ENCODE results near the gene TBCD.

Gene TBCD

DNA sequence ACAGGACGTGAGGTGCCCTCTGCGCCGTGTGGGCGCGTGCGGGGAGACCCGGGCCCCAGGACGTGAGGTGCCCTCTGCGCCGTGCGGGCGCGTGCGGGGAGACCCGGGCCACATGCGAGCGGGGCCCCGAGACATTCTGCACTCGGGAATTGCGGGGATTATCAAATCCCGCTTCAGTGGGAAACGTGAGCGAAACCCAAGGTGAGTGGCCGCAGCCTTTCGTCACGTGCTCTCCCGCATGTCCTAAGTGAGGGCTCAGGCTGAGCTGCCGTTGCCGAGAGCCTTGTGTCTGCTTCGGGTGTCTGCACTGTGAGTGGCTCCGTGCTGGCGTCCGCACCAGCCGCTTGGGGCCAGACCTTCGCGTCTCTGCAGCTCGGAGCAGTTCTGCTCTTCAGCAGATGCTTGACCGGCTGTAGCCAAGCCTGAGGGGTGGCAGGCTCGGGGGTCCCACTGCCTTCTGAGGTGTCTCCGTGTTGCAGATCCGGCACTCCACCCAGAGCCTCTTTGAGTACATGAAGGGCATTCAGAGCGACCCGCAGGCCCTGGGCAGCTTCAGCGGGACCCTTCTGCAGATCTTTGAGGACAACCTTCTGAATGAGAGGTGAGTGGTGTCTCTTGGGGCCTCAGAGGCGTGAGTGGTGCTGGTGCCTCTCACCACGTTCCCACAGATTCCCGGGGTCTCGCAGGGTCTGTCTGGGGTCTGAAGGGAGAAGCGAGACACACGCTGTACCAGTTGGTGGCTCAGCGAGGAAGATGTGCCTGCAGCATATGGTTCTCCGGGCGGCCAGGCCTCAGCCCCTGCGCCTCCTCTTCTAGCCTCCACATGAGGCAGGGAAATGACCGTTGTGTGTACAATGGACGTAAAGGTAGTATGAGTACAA lies 178.4 kb downstream of the TBCD start:
- Histone ChIP-seq H3K36me3 (peaks cover 93 to 100% (median 99%) of the 10 kb centered on the region in 11 experiments), H4K20me1 (peaks cover 0 to 86% (median 9%) of the 10 kb centered on the region in 11 experiments; a peak in 9 of 22 replicates), H3K4me1 (peaks cover 0 to 23% (median 14%) of the 10 kb centered on the region in 10 experiments; a peak in 14 of 20 replicates), H3K4me3 (no peak overlapping the region), H3K4me2 (no peak overlapping the region), H3K9me3 (replicated peaks in 1 of 11) (no peaks in the 10 kb centered on the region), H3K27ac (no peak overlapping the region), H3K27me3 (no peaks in the 10 kb centered on the region), H3K9ac (no peak overlapping the region)
- no peak for TF ChIP-seq Cebpa-rat (IDR thresholded peaks at IDR 0.05)

- Histone ChIP-seq H3K27ac (no peak overlapping the region), H3K4me1 (peaks cover 0 to 23% (median 17%) of the 10 kb centered on the region in 10 experiments; a peak in 14 of 20 replicates), H3K27me3 (no peaks in the 10 kb centered on the region), H3K4me2 (no peak overlapping the region), H3K9ac (peak overlapping the region in 1 of 11 experiments; percentile 8; a peak in 1 of 22 replicates), H3K9me3 (replicated peaks in 1 of 11) (no peaks in the 10 kb centered on the region), H3K4me3 (no peak overlapping the region), H4K20me1 (peaks cover 0 to 77% (median 10%) of the 10 kb centered on the region in 11 experiments; a peak in 9 of 22 replicates), H3K36me3 (peaks cover 89 to 100% (median 96%) of the 10 kb centered on the region in 11 experiments)
- no peak for TF ChIP-seq Cebpa-rat (IDR thresholded peaks at IDR 0.05)
Measured at GRCh38 chr17:82930924-82931698, 179.2 kb downstream of the TBCD start.

- TF ChIP-seq Cebpa-rat (IDR thresholded peaks at IDR 0.05) = no peak
Measured at GRCh38 chr17:82931699-82932517, 180.0 kb downstream of the TBCD start.

GRCh38 chr17:82932518-82933310 lies 180.8 kb downstream of the TBCD start:
- Histone ChIP-seq H3K27me3 (no peaks in the 10 kb centered on the region), H3K36me3 (peaks cover 84 to 100% (median 96%) of the 10 kb centered on the region in 11 experiments), H4K20me1 (peaks cover 0 to 78% (median 13%) of the 10 kb centered on the region in 11 experiments; a peak in 11 of 22 replicates), H3K4me2 (no peak overlapping the region), H3K4me3 (no peak overlapping the region), H3K9me3 (replicated peaks in 1 of 11) (no peaks in the 10 kb centered on the region), H3K9ac (no peak overlapping the region), H3K4me1 (peaks cover 0 to 18% (median 11%) of the 10 kb centered on the region in 10 experiments; a peak in 14 of 20 replicates), H3K27ac (no peak overlapping the region)
- no peak for TF ChIP-seq Cebpa-rat (IDR thresholded peaks at IDR 0.05)

More at GRCh38 chr17:82931699-82932517, 180.0 kb downstream of the TBCD start:
- Histone ChIP-seq H3K27me3 (no peaks in the 10 kb centered on the region), H3K36me3 (peaks cover 84 to 100% (median 96%) of the 10 kb centered on the region in 11 experiments), H3K4me3 (no peak overlapping the region), H3K27ac (no peak overlapping the region), H3K9ac (peak overlapping the region in 1 of 11 experiments; percentile 8; a peak in 2 of 22 replicates), H4K20me1 (peaks cover 0 to 78% (median 13%) of the 10 kb centered on the region in 11 experiments; a peak in 10 of 22 replicates), H3K4me2 (no peak overlapping the region), H3K4me1 (peaks cover 0 to 22% (median 11%) of the 10 kb centered on the region in 10 experiments; a peak in 14 of 20 replicates), H3K9me3 (replicated peaks in 1 of 11) (no peaks in the 10 kb centered on the region)

DNA sequence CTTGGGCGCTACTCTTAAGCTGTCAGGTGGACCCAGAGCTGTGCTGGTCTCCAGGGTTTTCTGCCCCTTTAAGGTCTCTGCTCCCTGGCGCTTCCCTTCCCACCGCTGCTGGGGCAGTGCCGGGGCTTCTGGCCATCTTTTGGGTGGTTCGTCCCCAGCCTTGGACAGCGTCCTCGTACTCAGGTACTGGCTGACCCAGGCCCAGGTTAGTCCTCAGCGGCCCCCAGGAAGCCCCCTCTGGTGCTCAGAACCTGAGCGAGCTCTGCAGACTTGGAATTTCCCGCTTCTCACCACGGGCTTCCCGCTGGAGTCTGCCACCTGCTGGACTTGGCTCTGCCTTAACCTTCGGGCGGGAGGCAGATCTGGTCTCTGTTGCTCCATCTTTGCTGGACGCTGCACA lies 182.0 kb downstream of the TBCD start:
- H3K4me1 ChIP-seq = peaks cover 0 to 18% (median 11%) of the 10 kb centered on the region in 10 experiments; a peak in 14 of 20 replicates
- no peak overlapping the region for H3K27ac ChIP-seq
- peaks cover 0 to 78% (median 13%) of the 10 kb centered on the region in 11 experiments; a peak in 12 of 22 replicates for H4K20me1 ChIP-seq
- no peak overlapping the region for H3K4me2 ChIP-seq
- TF ChIP-seq Cebpa-rat (IDR thresholded peaks at IDR 0.05) = no peak
- H3K9ac ChIP-seq = no peak overlapping the region
- peaks cover 85 to 100% (median 96%) of the 10 kb centered on the region in 11 experiments for H3K36me3 ChIP-seq
- H3K27me3 ChIP-seq = no peaks in the 10 kb centered on the region
- H3K9me3 ChIP-seq (replicated peaks in 1 of 11) = no peaks in the 10 kb centered on the region
- no peak overlapping the region for H3K4me3 ChIP-seq

DNA sequence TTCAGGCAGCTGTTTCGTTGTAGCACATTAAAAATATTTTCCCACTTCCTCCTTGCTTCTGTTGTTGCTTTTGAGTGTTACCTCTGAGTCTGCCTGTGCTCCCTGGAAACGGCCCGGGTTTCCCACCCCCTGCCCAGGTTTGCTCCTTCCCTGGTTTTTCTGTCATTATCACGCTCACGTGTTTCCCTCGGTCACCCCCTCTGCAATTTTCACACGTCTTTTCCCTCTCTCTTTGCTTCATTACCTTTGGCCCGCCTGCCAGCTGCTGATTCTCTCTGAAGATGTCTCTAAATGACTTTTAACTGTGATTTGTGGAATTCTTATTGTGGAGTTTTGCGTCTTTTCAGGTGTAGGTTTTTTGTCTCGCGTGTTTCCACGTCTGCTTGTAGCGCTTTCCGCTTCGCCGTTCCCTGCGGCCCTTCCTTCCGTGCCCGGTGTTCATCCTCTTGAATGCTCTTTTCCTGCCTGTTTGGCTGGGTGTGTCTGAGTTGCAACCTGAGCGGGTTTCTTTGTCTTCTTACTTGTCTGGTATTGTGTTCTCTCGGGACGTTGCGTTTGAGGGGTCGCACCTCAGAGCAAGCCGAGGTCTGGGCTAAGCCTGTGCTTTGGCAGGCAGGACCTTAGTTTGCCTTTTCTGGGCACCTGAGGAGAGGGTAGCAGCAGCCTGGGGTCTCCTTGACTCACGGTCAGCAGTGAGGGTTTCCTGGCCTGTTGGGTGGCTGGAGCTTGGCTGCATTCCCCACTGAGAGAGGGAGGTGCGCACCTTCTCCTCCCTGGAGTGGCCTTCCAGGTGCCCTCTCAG lies 184.3 kb downstream of the TBCD start:
- Histone ChIP-seq H3K9ac (no peak overlapping the region; a peak in 2 of 22 replicates), H4K20me1 (peaks cover 0 to 70% (median 20%) of the 10 kb centered on the region in 11 experiments; a peak in 12 of 22 replicates), H3K4me1 (peaks cover 0 to 39% (median 28%) of the 10 kb centered on the region in 10 experiments; a peak in 14 of 20 replicates), H3K4me2 (peak overlapping the region in 7 of 11 experiments; percentile 0 to 45 (median 28); a peak in 10 of 22 replicates), H3K27me3 (no peaks in the 10 kb centered on the region), H3K27ac (no peak overlapping the region), H3K4me3 (no peak overlapping the region), H3K36me3 (peaks cover 83 to 100% (median 96%) of the 10 kb centered on the region in 11 experiments), H3K9me3 (replicated peaks in 1 of 11) (no peaks in the 10 kb centered on the region; a peak in 1 of 22 replicates)
- TF ChIP-seq Cebpa-rat (IDR thresholded peaks at IDR 0.05) = no peak

DNA sequence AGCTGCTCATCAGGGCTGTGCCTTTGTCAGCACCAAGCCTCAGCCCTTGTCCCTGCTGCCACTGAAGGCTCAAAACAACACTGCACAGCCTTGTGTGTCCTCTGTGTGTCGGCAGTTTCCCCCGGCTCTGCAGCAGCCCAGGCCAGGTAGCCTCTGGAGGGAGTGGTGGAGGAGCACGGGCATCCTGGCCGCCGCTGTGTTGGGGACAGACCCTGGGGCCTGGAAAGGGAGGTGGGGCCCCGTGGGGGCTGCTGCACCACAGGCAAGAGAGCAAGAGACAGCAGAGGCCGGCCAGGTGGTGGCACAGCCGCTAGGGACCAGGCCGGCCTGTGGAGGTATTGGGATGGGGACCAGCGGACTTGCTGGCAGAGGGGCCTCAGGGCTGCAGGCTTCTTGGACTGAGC lies 184.9 kb downstream of the TBCD start:
- Histone ChIP-seq H3K4me2 (peak overlapping the region in 2 of 11 experiments; percentile 36 to 45; a peak in 2 of 22 replicates), H3K9ac (no peak overlapping the region), H3K4me1 (peaks cover 0 to 45% (median 28%) of the 10 kb centered on the region in 10 experiments; a peak in 14 of 20 replicates), H3K4me3 (no peak overlapping the region), H4K20me1 (peaks cover 0 to 64% (median 20%) of the 10 kb centered on the region in 11 experiments; a peak in 12 of 22 replicates), H3K27me3 (no peaks in the 10 kb centered on the region), H3K9me3 (replicated peaks in 1 of 11) (peaks cover 0 to 5% (median 0%) of the 10 kb centered on the region in 11 experiments; a peak in 2 of 22 replicates), H3K27ac (no peak overlapping the region), H3K36me3 (peaks cover 83 to 100% (median 96%) of the 10 kb centered on the region in 11 experiments)
- TF ChIP-seq Cebpa-rat (IDR thresholded peaks at IDR 0.05) = no peak

All from BLaER1 treated with 17β-estradiol and CSF1 and Interleukin-3, amounts not matched to agents 10 nM and 100 nM (cell line).